ENCODE results near the gene SERPINB12.

- TF ChIP-seq CTCF (IDR thresholded peaks at IDR 0.05) (no peak), POLR2A (IDR thresholded peaks at IDR 0.05) (no peak), EP300 (IDR thresholded peaks at IDR 0.05) (no peak)
Measured at GRCh38 chr18:63495675-63496074, 46.5 kb upstream of the SERPINB12 start.
